Left renal pelvis (tissue), 4 donors: Measurements from ENCODE around the gene PCDHGC4. TPM values are rescaled to one million over a fixed set of nuclear protein-coding genes. Genes with fewer than 3 reads are reported as not detected.

Source experiments
- DNase-seq, 4 donors: peaks; one replicate each; pipeline ENCODE4 v3.0.0-alpha.2; 2013; ENCODE audit warnings: low read depth in 4 of 4, low spot score in 3 of 4
- polyA plus RNA-seq, 4 donors: library from polyadenylated mRNA; unstranded; fragments of 120-200 nt; gene quantifications; one replicate each; pipeline ENCODE4 v1.2.1, GENCODE V29; 2013; ENCODE audit not compliant: insufficient read length in 4 of 4

Gene PCDHGC4
- 1 to 10 TPM; 2.7 to 3.1 (median 2.9) TPM for polyA plus RNA-seq

DNA sequence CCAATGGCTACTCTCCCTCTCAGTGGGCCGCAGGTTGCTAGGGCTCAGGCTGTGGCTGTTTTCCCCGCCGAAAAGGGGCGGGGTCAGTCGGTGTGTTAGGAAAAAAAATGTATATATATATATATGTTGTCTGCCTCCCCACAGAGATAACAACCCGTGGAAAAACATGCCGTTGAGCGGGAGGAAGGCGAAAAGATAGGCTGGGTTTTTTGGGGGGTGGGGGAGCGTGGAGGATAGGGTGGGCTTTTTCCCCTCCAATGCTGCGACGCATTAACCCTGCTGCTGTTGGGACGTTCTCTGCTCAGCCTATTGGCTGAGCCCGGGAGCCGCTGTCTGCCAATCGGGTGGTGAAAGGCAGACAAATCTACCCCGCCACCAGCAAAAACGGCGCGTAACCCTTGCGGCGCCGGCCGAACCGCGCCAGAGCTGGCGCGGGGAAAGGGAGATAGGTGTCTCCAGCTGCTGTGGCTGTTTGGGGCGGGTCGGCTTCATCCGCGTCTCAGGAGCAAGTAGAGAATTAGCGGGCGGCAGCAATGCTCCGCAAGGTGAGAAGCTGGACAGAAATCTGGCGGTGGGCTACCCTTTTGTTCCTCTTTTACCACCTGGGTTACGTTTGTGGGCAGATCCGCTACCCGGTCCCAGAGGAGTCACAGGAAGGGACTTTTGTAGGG is at the start of gene PCDHGC4:
PCDHGC4 (plus strand) TSS at position 390 of the 671 bp plus-strand sequence; CDS start at position 534, 144 bp downstream.
- DNase-seq, result no peak

DNA sequence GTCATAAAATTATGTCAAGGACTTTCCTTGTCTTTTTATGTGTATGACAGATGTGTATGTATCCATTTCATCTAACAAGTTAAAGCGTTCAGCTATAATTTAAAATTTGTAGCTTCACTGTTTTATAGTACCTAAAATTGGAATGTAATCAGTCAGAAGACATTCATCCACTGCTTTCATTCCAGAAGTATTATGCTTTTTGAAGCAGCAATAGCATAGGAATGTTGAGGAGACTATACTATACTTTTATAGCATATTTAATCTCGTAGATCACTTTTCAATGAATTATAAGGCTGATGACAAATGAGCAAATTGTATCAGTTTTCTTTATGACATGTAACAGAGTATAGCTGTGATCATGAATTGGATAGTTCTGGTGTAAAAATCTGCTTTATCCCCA is 47.6 kb upstream of the PCDHGC4 start:
- no peak for DNase-seq

DNA sequence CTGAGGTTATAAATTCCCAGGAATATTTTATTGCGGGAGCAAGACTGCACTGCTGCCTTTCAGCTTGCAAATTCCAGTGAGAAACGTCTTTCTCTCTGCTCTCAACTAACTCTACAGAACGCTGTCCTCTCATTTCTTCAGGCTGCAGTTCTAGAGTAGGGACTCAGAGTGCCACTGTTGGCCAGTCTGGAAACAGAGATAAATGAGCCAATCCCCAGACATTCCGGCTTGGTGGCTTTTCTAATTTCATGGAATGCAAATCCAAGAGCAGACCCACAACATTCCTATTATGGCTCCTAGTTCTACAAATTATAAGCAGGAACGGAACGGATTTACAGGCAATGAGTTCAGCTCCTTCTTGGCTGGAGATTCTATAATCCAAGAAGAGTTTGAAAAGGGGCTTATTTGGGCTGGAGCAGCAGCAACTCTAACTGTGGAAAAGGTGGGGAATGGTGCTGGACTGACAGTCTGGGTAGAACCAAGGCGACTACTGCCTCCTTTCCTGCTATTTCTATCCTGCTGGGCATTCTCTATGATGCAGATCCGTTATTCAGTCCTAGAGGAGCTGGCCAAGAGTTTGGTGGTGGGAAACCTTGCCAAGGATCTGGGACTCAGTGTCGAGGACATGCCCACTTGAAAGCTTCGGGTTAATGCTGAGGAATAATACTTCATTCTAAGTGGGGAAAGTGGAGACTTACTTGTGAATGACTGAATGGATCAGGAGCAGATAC is 45.3 kb upstream of the PCDHGC4 start:
- DNase-seq, result no peak

DNA sequence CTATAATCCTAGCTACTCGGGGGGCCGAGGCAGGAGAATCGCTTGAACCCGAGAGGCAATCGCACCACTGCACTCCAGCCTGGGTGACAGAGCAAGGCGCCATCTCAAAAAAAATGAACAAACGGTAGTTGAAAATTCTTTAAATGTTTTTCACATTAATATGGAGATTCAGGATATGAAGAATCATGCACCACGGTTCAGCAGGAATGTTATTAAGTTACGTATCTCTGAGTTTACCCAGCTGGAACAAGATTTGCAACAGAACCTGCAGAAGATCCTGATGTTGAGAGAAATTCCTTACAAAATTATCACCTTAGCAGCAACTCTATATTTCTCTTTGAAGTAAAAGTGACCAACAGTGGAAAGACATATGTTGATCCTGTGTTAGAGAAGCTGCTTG is 44.5 kb upstream of the PCDHGC4 start:
- no peak for DNase-seq

DNA sequence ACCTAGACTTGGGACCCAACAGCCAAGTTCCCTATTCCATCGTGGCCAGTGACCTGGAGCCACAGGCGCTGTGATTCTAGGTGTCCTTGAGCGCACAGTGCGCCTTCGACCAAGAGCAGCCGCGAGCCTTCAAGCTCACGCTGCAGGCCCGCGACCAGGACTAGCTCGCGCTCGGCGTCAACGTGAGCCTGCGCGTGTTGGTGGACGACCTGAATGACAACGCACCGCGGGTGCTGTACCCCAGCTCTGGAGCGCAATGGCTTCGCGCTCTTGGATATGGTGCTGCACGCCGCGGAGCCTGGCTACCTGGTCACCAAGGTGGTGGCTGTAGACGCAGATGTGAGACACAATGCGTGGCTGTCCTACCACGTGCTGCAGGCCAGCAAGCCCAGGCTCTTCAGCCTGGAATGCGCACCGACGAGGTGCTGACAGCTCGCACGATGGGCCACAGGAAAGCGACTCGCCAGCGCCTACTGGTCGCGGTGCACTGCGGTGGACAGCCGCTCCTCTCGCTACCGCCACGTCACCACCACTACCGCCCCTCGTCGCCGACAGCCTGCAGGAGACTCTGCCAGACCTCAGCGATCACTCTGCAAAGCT is 43.2 kb upstream of the PCDHGC4 start:
- no peak for DNase-seq

DNA sequence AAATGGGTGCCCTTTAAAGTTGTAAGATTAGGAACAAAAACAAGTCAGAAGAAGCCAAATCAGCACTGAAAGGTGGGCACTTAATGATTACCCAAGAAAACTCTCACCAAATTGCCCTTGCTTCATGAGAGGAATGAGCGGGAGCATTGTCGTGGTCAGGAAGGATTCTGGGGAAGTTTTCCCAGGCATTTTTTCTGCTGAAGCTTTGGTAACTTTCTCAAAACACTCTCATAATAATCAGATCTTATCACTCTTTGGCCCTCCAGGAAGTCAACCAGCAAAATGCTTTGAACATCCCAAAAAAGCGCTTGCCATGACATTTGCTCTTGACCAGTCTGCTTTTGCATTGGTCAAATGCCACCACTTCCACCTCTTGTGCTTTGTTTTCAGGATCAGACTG is 19.5 kb upstream of the PCDHGC4 start:
- no peak for DNase-seq

DNA sequence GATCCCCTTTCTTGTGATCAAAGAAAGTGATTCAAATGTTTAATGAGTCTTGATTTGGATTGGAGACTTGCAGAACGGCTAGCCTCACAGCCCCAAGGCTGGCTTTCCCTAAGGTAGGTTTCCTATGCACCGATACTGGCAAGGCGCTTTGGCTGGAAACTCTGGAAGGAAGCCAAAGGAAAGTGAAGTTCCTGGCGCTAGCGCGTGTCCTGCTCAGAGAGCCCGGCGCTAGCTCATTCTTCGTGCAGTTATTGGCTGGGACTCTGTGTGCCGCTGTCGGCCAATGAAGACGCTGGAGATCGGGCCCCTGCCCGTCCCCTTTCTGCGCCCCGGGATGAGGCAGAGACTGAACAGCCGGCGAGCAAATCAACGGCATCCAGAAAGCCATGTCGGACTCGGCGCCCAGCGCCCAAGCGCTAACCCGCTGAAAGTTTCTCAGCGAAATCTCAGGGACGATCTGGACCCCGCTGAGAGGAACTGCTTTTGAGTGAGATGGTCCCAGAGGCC is 9.2 kb upstream of the PCDHGC4 start, which contains the start of gene PCDHGC3:
PCDHGC3 (plus strand) TSS at position 342 of the 507 bp plus-strand sequence; CDS start at position 493, 151 bp downstream.
- peak; percentile 79 to 90 (median 84) for DNase-seq

DNA sequence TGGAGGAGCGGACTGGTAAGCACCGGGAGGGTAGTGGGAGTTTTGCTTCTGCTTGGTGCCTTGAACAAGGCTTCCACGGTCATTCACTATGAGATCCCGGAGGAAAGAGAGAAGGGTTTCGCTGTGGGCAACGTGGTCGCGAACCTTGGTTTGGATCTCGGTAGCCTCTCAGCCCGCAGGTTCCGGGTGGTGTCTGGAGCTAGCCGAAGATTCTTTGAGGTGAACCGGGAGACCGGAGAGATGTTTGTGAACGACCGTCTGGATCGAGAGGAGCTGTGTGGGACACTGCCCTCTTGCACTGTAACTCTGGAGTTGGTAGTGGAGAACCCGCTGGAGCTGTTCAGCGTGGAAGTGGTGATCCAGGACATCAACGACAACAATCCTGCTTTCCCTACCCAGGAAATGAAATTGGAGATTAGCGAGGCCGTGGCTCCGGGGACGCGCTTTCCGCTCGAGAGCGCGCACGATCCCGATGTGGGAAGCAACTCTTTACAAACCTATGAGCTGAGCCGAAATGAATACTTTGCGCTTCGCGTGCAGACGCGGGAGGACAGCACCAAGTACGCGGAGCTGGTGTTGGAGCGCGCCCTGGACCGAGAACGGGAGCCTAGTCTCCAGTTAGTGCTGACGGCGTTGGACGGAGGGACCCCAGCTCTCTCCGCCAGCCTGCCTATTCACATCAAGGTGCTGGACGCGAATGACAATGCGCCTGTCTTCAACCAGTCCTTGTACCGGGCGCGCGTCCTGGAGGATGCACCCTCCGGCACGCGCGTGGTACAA is 8.5 kb upstream of the PCDHGC4 start:
- DNase-seq, result peak in 3 of 4 donors; percentile 73 to 75 (median 74)

DNA sequence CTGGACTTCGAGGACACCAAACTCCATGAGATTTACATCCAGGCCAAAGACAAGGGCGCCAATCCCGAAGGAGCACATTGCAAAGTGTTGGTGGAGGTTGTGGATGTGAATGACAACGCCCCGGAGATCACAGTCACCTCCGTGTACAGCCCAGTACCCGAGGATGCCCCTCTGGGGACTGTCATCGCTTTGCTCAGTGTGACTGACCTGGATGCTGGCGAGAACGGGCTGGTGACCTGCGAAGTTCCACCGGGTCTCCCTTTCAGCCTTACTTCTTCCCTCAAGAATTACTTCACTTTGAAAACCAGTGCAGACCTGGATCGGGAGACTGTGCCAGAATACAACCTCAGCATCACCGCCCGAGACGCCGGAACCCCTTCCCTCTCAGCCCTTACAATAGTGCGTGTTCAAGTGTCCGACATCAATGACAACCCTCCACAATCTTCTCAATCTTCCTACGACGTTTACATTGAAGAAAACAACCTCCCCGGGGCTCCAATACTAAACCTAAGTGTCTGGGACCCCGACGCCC is 7.7 kb upstream of the PCDHGC4 start:
- no peak for DNase-seq

DNA sequence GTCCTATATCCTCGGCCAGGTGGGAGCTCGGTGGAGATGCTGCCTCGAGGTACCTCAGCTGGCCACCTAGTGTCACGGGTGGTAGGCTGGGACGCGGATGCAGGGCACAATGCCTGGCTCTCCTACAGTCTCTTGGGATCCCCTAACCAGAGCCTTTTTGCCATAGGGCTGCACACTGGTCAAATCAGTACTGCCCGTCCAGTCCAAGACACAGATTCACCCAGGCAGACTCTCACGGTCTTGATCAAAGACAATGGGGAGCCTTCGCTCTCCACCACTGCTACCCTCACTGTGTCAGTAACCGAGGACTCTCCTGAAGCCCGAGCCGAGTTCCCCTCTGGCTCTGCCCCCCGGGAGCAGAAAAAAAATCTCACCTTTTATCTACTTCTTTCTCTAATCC is 7.0 kb upstream of the PCDHGC4 start:
- DNase-seq, result no peak

DNA sequence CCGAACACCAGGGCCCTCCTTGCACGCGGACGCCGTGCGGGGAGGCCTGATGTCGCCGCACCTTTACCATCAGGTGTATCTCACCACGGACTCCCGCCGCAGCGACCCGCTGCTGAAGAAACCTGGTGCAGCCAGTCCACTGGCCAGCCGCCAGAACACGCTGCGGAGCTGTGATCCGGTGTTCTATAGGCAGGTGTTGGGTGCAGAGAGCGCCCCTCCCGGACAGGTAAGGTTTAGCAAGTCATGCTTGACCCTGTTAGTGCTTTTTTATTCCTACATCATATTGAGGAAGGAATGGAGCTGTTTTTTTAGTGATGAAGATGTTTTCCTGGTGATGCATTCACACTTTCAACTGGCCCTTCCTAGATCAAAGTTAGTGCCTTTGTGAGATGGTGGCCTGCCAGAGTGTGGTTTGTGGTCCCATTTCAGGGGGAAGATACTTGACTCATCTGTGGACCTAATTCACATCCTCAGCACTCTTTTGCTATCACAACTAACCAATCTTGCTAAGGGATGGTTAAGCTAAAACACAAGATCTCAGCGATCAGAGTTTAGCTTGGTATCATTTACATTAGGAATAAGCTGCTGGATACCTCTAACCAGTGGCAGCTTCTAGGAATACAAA is 6.4 kb upstream of the PCDHGC4 start:
- no peak for DNase-seq

DNA sequence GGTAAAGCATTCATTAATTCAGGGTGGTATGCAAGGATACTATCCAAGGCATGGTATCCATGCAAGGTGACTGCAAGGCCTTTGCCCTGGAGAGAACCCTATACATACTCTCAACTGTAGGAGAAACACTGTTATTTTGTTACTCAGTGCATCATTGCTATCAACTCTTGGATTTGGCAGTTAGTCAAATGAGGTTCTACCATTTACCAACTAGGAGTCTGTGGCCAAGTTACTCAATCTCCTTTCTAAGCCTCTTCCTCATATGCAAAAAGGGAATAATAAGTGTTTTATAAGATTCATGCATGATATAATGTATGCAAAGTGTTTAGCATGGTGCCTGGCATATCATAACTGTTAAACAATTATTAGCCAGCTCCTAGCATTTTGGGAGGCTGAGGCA is 5.1 kb upstream of the PCDHGC4 start:
- no peak for DNase-seq

DNA sequence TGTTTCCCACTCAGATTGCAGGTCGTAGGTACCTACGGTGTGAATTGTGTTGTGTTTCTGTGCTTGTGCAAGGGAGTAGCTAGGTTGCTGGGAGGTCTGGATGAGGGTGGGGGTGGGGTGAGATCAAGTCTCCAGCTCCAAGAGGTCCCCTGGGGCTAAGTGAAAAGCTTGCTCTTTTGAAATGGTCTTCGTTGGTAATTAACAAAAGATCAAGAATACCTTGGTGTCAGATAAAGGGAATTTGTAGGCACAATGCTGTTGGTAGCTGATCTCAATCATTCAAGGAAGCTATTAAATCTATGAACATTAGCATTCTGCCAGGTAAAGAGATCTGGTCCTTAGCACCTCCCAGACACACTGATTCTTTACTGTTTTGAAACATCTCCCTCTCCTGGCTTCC is 928 bp upstream of the PCDHGC4 start:
- no peak for DNase-seq

DNA sequence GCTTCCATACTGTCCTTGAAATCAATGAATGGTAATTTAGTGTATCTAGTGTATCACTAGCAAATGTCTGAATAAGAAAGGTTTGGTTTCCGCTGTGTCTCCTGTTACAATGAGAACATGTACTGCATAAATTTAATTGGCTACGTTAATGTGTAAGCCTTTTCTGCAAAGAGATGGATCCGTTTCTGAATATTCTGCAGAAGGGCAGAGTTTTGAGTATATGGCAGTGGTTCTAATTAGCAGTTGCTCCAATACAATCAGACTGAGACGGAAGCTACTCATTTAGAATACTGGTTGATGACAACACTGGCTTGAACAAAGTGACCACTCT is 555 bp upstream of the PCDHGC4 start:
- no peak for DNase-seq

DNA sequence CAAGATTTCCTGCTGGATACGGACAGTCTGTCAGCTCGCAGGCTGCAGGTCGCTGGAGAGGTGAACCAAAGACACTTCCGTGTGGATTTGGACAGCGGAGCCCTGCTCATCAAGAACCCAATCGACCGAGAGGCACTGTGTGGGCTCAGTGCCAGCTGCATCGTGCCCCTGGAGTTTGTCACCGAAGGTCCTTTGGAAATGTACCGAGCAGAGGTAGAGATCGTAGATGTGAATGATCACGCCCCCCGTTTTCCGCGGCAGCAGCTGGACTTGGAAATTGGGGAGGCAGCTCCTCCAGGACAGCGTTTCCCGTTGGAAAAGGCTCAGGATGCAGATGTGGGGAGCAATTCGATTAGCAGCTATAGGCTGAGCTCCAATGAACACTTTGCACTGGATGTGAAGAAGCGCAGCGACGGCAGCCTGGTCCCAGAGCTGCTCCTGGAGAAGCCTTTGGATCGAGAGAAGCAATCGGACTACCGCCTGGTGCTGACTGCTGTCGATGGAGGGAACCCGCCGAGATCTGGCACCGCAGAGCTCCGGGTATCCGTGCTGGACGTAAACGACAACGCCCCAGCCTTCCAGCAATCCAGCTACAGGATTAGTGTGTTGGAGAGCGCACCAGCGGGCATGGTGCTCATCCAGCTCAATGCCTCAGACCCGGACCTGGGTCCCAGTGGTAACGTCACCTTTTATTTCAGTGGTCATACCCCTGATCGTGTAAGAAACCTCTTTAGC is 658 bp downstream of the PCDHGC4 start:
- no peak for DNase-seq

DNA sequence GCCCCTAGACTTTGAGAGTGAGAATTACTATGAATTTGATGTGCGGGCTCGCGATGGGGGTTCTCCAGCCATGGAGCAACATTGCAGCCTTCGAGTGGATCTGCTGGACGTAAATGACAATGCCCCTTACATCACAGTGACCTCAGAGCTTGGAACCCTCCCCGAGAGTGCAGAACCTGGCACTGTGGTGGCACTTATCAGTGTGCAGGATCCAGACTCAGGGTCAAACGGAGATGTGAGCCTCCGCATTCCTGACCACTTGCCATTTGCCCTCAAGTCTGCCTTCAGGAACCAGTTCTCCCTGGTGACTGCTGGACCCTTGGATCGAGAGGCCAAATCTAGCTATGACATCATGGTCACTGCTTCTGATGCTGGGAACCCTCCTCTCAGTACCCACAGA is 1.3 kb downstream of the PCDHGC4 start:
- DNase-seq, result no peak

DNA sequence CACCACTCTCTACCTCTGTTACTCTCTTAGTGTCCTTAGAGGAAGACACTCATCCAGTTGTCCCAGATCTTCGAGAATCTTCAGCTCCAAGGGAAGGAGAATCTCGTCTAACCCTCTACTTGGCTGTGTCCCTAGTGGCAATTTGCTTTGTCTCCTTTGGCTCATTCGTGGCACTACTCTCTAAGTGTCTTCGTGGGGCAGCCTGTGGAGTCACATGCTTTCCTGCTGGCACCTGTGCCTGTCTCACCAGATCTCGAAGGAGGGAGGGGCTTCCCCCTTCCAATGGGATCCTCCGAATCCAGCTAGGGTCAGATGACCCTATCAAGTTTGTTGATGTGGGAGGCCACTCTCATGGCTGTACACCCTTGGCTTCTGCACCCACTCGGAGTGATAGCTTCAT is 2.3 kb downstream of the PCDHGC4 start:
- DNase-seq, result no peak

DNA sequence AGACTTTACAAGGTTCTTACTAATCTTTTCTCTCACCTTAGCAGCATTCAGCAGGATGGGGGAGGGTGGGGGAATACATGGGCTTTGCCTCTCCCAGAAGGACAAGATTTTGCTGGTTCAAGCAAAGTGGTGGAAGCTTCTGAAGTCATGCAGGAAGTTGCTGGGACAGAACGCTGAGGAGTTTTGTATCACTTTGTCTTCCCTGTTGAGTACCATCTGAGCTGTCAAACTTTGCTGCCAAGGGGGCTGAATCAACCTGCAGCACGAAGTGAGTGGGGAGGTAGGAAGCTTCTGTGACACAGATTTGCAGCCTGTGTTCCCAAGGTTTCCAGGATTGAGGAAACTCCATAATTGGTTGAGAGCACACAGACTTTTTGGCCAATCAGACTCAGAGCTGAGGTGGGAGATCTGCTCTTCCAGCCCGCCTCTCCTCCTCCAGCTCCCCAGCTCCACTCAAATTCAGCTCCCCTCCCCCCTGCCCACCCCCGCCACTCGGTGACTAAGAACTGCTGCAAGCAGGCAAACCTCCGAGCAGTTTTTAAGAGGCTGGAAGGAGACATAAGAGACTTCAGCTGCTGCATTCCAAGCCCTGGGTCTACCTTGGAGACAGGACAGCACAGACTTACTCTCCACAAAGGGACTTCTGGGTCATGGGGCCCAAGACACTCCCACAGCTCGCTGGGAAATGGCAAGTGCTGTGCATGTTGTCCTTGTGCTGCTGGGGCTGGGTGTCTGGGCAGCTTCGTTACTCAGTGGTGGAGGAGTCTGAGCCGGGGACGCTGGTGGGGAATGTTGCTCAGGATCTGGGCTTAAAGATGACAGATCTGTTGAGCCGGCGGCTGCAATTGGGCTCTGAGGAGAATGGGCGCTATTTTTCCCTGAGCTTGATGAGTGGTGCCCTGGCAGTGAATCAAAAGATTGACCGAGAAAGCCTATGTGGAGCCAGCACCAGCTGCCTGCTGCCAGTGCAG is 4.0 kb downstream of the PCDHGC4 start, which contains the start of gene PCDHGC5:
PCDHGC5 (plus strand) TSS at position 491 of the 971 bp plus-strand sequence; CDS start at position 651, 160 bp downstream.
- no peak for DNase-seq
